Activated CD8-positive, alpha-beta memory T cell treated with anti-CD3 and anti-CD28 coated beads for 1 hour (primary cell): Measurements from ENCODE around the gene CD101.
"Not testable (repeated sequence)": the region's sequence is repeated elsewhere in the genome, so short reads cannot be mapped to it uniquely, and the experiment has no call there.

Experiments
- DNase-seq, 2 donors: peaks; one replicate each; pipeline ENCODE4 v3.0.0-alpha.2; 2020; ENCODE audit warnings: low read depth in 1 of 2; ENCODE audit errors: extremely low read depth in 1 of 2

The CD101 gene

GRCh38 chr1:117001254-117001927 lies at the start of gene CD101:
Gene CD101, plus strand, starts transcription at chr1:117001760. Its CDS starts 58 bp downstream, at chr1:117001818.
- DNase-seq, result no peak

- no peak for DNase-seq
Measured at GRCh38 chr1:116952738-116953275, 48.8 kb upstream of the CD101 start.

GRCh38 chr1:116954440-116954839 lies 47.1 kb upstream of the CD101 start:
- DNase-seq, result no peak

- no peak for DNase-seq
Measured at GRCh38 chr1:116956378-116956777, 45.2 kb upstream of the CD101 start.

- no peak for DNase-seq
Measured at GRCh38 chr1:116957646-116958045, 43.9 kb upstream of the CD101 start.

GRCh38 chr1:116958110-116958509 lies 43.5 kb upstream of the CD101 start:
- no peak for DNase-seq

GRCh38 chr1:116958977-116959376 lies 42.6 kb upstream of the CD101 start:
- no peak for DNase-seq

GRCh38 chr1:116961606-116962005 lies 40.0 kb upstream of the CD101 start:
- DNase-seq, result no peak

- DNase-seq, result no peak
Measured at GRCh38 chr1:116962987-116963639, 38.4 kb upstream of the CD101 start.

- DNase-seq, result no peak
Measured at GRCh38 chr1:116966791-116967190, 34.8 kb upstream of the CD101 start.

GRCh38 chr1:116968724-116969123 lies 32.8 kb upstream of the CD101 start:
- no peak for DNase-seq

- no peak for DNase-seq
Measured at GRCh38 chr1:116971258-116971860, 30.2 kb upstream of the CD101 start.

GRCh38 chr1:116971965-116972673 lies 29.4 kb upstream of the CD101 start:
- no peak for DNase-seq

GRCh38 chr1:116972674-116973030 lies 28.9 kb upstream of the CD101 start:
- DNase-seq, result no peak

GRCh38 chr1:116980309-116980708 lies 21.3 kb upstream of the CD101 start:
- not testable (repeated sequence) for DNase-seq

GRCh38 chr1:116981521-116982037 lies 20.0 kb upstream of the CD101 start:
- DNase-seq, result no peak

- no peak for DNase-seq
Measured at GRCh38 chr1:116982319-116983004, 19.1 kb upstream of the CD101 start.

GRCh38 chr1:116983112-116983511 lies 18.4 kb upstream of the CD101 start:
- DNase-seq, result no peak

- DNase-seq, result no peak
Measured at GRCh38 chr1:116983678-116984077, 17.9 kb upstream of the CD101 start.

- no peak for DNase-seq
Measured at GRCh38 chr1:116984406-116985160, 17.0 kb upstream of the CD101 start.
